ENCODE results near the gene CEP290.

- TF ChIP-seq CTCF (IDR thresholded peaks at IDR 0.05) = peak in 1 of 6 experiments; percentile 22
- no peak for TF ChIP-seq POLR2A (IDR thresholded peaks at IDR 0.05)
Observed at GRCh38 chr12:88153959-88154358, 12.1 kb upstream of the CEP290 start.

Measured in thyroid gland (tissue), 4 donors.